H9 (cell line): Measurements from ENCODE around the gene DDC. TPM values are rescaled to one million over a fixed set of nuclear protein-coding genes. Genes with fewer than 3 reads are reported as not detected.
"Not testable (repeated sequence)": the region's sequence is repeated elsewhere in the genome, so short reads cannot be mapped to it uniquely, and the experiment has no call there.

Source experiments
- DNase-seq: peaks from one replicate; pipeline ENCODE4 v3.0.0-alpha.2; 2017
- H2AFZ ChIP-seq: one replicate; pipeline ENCODE4 v1.6.1; 2013; ENCODE audit warnings: mild to moderate bottlenecking, low read length, control low read depth, moderate library complexity
- H2AK5ac ChIP-seq: 2 replicates; pipeline ENCODE4 v1.6.1; 2013; ENCODE audit warnings: low read length, control low read depth, mixed read lengths; ENCODE audit not compliant: insufficient read length
- H2BK120ac ChIP-seq: one replicate; pipeline ENCODE4 v1.6.1; 2013; ENCODE audit warnings: low read depth, mild to moderate bottlenecking, low read length, control low read depth, inconsistent platforms; ENCODE audit not compliant: poor library complexity, severe bottlenecking
- H2BK12ac ChIP-seq: 2 replicates; pipeline ENCODE4 v1.6.1; 2013; ENCODE audit warnings: low read length, control low read depth, mixed read lengths, low read depth; ENCODE audit not compliant: insufficient read length
- H2BK15ac ChIP-seq: 2 replicates; pipeline ENCODE4 v1.6.1; 2013; ENCODE audit warnings: low read depth, low read length, control low read depth
- H2BK20ac ChIP-seq: one replicate; pipeline ENCODE4 v1.6.1; 2013; ENCODE audit warnings: low read depth, mild to moderate bottlenecking, low read length, control low read depth, inconsistent platforms; ENCODE audit not compliant: poor library complexity, severe bottlenecking
- H2BK5ac ChIP-seq: 2 replicates; pipeline ENCODE4 v1.6.1; 2013; ENCODE audit warnings: low read length, control low read depth, mixed read lengths; ENCODE audit not compliant: insufficient read length
- H3K14ac ChIP-seq: 2 replicates; pipeline ENCODE4 v1.6.1; 2013; ENCODE audit warnings: low read length, control low read depth; ENCODE audit not compliant: insufficient read depth
- H3K18ac ChIP-seq: 2 replicates; pipeline ENCODE4 v1.6.1; 2013; ENCODE audit warnings: low read depth, mild to moderate bottlenecking, mixed read lengths, low read length, control low read depth; ENCODE audit not compliant: insufficient read length
- H3K23ac ChIP-seq: 2 replicates; pipeline ENCODE4 v1.6.1; 2013; ENCODE audit warnings: low read length, control low read depth, mixed read lengths, low read depth; ENCODE audit not compliant: insufficient read length
- H3K23me2 ChIP-seq: 2 replicates; pipeline ENCODE4 v1.6.1; 2013; ENCODE audit warnings: low read depth, mild to moderate bottlenecking, mixed read lengths, low read length, control low read depth; ENCODE audit not compliant: insufficient read length, poor library complexity, severe bottlenecking
- H3K27ac ChIP-seq: 2 replicates; pipeline ENCODE4 v1.5.1; 2013; ENCODE audit warnings: low read length, control low read depth, mixed read lengths, low read depth; ENCODE audit not compliant: insufficient read length
- H3K27me3 ChIP-seq: 2 replicates; pipeline ENCODE4 v1.6.1; 2013; ENCODE audit warnings: low read length, control low read depth, inconsistent platforms; ENCODE audit not compliant: insufficient read depth
- H3K4ac ChIP-seq: 2 replicates; pipeline ENCODE4 v1.6.1; 2013; ENCODE audit warnings: low read depth, mild to moderate bottlenecking, control low read depth, inconsistent platforms, low read length, moderate library complexity
- H3K4me1 ChIP-seq: 2 replicates; pipeline ENCODE4 v1.6.1; 2013; ENCODE audit warnings: low read length, control low read depth, inconsistent platforms; ENCODE audit not compliant: insufficient read depth
- H3K4me2 ChIP-seq: 2 replicates; pipeline ENCODE4 v1.6.1; 2013; ENCODE audit warnings: low read length, control low read depth, mixed read lengths; ENCODE audit not compliant: insufficient read length, insufficient read depth
- H3K56ac ChIP-seq: 2 replicates; pipeline ENCODE4 v1.6.1; 2013; ENCODE audit warnings: low read depth, mild to moderate bottlenecking, mixed read lengths, low read length, control low read depth; ENCODE audit not compliant: insufficient read length
- H3K79me1 ChIP-seq: 2 replicates; pipeline ENCODE4 v1.6.1; 2013; ENCODE audit warnings: low read depth, mild to moderate bottlenecking, moderate library complexity, low read length, control low read depth, inconsistent platforms; ENCODE audit not compliant: insufficient read depth, poor library complexity, severe bottlenecking
- H3K79me2 ChIP-seq: 2 replicates; pipeline ENCODE4 v1.6.1; 2013; ENCODE audit warnings: low read length, control low read depth, inconsistent platforms; ENCODE audit not compliant: insufficient read depth
- H3K9ac ChIP-seq: 2 replicates; pipeline ENCODE4 v1.6.1; 2013; ENCODE audit warnings: low read length, control low read depth, mixed read lengths; ENCODE audit not compliant: insufficient read length; ENCODE audit errors: extremely low read depth
- H3K9me3 ChIP-seq: one replicate; pipeline ENCODE4 v1.6.1; 2013; ENCODE audit warnings: low read depth, low read length, inconsistent platforms; ENCODE audit not compliant: control insufficient read depth
- H3T11ph ChIP-seq: one replicate; pipeline ENCODE4 v1.6.1; 2013; ENCODE audit warnings: mild to moderate bottlenecking, low read length, control low read depth, inconsistent platforms
- H4K20me1 ChIP-seq: one replicate; pipeline ENCODE4 v1.6.1; 2013; ENCODE audit not compliant: control insufficient read depth, insufficient read length, insufficient read depth
- H4K5ac ChIP-seq: 2 replicates; pipeline ENCODE4 v1.6.1; 2013; ENCODE audit warnings: low read depth, mild to moderate bottlenecking, mixed read lengths, low read length, control low read depth; ENCODE audit not compliant: insufficient read length
- H4K8ac ChIP-seq: replicated peaks from 2 replicates; pipeline ENCODE4 v1.6.1; 2013; ENCODE audit warnings: low read length, control low read depth, mixed read lengths, low read depth; ENCODE audit not compliant: insufficient read length
- H4K91ac ChIP-seq: 2 replicates; pipeline ENCODE4 v1.6.1; 2013; ENCODE audit warnings: low read depth, mild to moderate bottlenecking, moderate library complexity, mixed read lengths, low read length, control low read depth; ENCODE audit not compliant: insufficient read length
- H3K27ac Mint-ChIP-seq, 3 experiments: 2 replicates in 2 of 3; 3 replicates in 1 of 3; pipeline ENCODE4 v1.8.0; 2020 to 2021; ENCODE audit warnings: mixed read lengths in 3 of 3, mild to moderate bottlenecking in 1 of 3, moderate library complexity in 1 of 3
- H3K27me3 Mint-ChIP-seq: 2 replicates; pipeline ENCODE4 v1.8.0; 2021; ENCODE audit warnings: low read depth, mild to moderate bottlenecking, moderate library complexity, mixed read lengths
- H3K36me3 Mint-ChIP-seq, 3 experiments: 2 replicates in 2 of 3; 3 replicates in 1 of 3; pipeline ENCODE4 v1.8.0; 2020 to 2021; ENCODE audit warnings: low read depth in 3 of 3, mixed read lengths in 3 of 3; ENCODE audit not compliant: insufficient read depth in 1 of 3
- H3K4me1 Mint-ChIP-seq, 2 experiments: 2 replicates each; pipeline ENCODE4 v1.8.0; 2020; ENCODE audit warnings: mixed read lengths in 2 of 2
- H3K4me3 Mint-ChIP-seq, 2 experiments: 2 replicates in 1 of 2; 3 replicates in 1 of 2; pipeline ENCODE4 v1.8.0; 2020 to 2021; ENCODE audit warnings: mild to moderate bottlenecking in 2 of 2, mixed read lengths in 2 of 2, moderate library complexity in 1 of 2
- H3K9me3 Mint-ChIP-seq, 2 experiments: 2 replicates in 1 of 2; 3 replicates in 1 of 2; pipeline ENCODE4 v1.8.0; 2020; ENCODE audit warnings: mild to moderate bottlenecking in 2 of 2, mixed read lengths in 2 of 2, moderate library complexity in 1 of 2
- WGBS: extraction: QIAGEN DNeasy Blood & Tissue Kit; methylation state at CpG from one replicate; pipeline ENCODE4 v1.1.7; 2013; ENCODE audit warnings: missing lambda C conversion rate, low lambda C conversion rate, mixed read lengths; ENCODE audit not compliant: insufficient read length; ENCODE audit errors: extremely low coverage; 5-methylcytosine and 5-hydroxymethylcytosine counted together
- total RNA-seq: library from RNA; stranded (reverse); gene quantifications from 2 replicates; pipeline ENCODE4 v1.2.1, GENCODE V29; 2021
- TF ChIP-seq, protein P1 (sequence below): fragments of 200-600 bp; sonication (generic); conservative IDR thresholded peaks from 3 replicates; pipeline ENCODE4 v1.8.0; 2021; ENCODE audit warnings: antibody characterized with exemption, mild to moderate bottlenecking

Gene DDC
- total RNA-seq, 1 experiment from 2014 or later, result not detected

DNA sequence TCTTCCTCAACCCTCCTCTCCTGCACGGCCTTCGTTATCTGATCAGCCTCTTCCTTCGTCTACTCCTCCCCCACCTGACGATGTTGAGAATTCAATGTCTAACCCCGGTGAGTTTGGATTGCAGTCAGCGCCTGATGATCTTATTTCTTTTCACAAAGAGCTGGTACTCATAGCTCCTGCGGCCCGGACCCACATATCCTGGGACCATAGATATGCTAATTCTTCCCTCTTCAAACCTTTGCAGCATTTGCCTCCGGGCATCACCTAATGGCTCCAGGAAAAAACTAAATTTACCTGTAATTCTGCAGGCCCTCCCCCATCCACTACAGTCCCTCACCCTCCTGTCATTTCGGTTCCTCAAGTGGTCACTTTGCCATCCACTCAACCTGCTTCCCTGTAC is 12.4 kb upstream of the DDC start:
- H3K27ac ChIP-seq, result no peak overlapping the region
- no CpG with 5 or more reads among the region's 10 CpGs for WGBS
- H4K5ac ChIP-seq, result no peak overlapping the region
- H2AK5ac ChIP-seq, result no peak overlapping the region
- H3K27ac Mint-ChIP-seq, result no peak overlapping the region
- H3K4me1 Mint-ChIP-seq, result peaks cover 6 to 7% of the 10 kb centered on the region in 2 experiments; a peak in 3 of 4 replicates
- peaks cover 35 to 45% of the 10 kb centered on the region in 2 experiments for H3K9me3 Mint-ChIP-seq
- H3K79me2 ChIP-seq, result no peaks in the 10 kb centered on the region
- H3K23ac ChIP-seq, result no peak overlapping the region
- TF ChIP-seq, protein P1, sequence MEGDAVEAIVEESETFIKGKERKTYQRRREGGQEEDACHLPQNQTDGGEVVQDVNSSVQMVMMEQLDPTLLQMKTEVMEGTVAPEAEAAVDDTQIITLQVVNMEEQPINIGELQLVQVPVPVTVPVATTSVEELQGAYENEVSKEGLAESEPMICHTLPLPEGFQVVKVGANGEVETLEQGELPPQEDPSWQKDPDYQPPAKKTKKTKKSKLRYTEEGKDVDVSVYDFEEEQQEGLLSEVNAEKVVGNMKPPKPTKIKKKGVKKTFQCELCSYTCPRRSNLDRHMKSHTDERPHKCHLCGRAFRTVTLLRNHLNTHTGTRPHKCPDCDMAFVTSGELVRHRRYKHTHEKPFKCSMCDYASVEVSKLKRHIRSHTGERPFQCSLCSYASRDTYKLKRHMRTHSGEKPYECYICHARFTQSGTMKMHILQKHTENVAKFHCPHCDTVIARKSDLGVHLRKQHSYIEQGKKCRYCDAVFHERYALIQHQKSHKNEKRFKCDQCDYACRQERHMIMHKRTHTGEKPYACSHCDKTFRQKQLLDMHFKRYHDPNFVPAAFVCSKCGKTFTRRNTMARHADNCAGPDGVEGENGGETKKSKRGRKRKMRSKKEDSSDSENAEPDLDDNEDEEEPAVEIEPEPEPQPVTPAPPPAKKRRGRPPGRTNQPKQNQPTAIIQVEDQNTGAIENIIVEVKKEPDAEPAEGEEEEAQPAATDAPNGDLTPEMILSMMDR, result no peak
- H2BK15ac ChIP-seq, result no peak overlapping the region
- H4K91ac ChIP-seq, result no peak overlapping the region
- H4K8ac ChIP-seq, result no peak overlapping the region
- no peak overlapping the region for H2BK120ac ChIP-seq
- H3K23me2 ChIP-seq, result no peaks in the 10 kb centered on the region
- no peak overlapping the region for H3T11ph ChIP-seq
- no peak overlapping the region for H2BK20ac ChIP-seq
- no peak overlapping the region for H3K9ac ChIP-seq
- H2AFZ ChIP-seq, result no peak overlapping the region
- no peak overlapping the region for H3K4me3 Mint-ChIP-seq
- H3K18ac ChIP-seq, result no peak overlapping the region
- H3K4me2 ChIP-seq, result no peak overlapping the region
- no peaks in the 10 kb centered on the region for H3K27me3 ChIP-seq
- H3K56ac ChIP-seq, result no peak overlapping the region
- H3K4ac ChIP-seq, result no peak overlapping the region
- H3K27me3 Mint-ChIP-seq, result peaks cover 7% of the 10 kb centered on the region
- H3K79me1 ChIP-seq, result no peaks in the 10 kb centered on the region
- no peak overlapping the region for H2BK12ac ChIP-seq
- no peak overlapping the region for H3K14ac ChIP-seq
- no peaks in the 10 kb centered on the region for H4K20me1 ChIP-seq
- no peak for DNase-seq
- peaks cover 20 to 27% (median 26%) of the 10 kb centered on the region in 3 experiments for H3K36me3 Mint-ChIP-seq
- no peaks in the 10 kb centered on the region for H3K4me1 ChIP-seq
- H3K9me3 ChIP-seq, result peaks cover 7% of the 10 kb centered on the region
- no peak overlapping the region for H2BK5ac ChIP-seq

DNA sequence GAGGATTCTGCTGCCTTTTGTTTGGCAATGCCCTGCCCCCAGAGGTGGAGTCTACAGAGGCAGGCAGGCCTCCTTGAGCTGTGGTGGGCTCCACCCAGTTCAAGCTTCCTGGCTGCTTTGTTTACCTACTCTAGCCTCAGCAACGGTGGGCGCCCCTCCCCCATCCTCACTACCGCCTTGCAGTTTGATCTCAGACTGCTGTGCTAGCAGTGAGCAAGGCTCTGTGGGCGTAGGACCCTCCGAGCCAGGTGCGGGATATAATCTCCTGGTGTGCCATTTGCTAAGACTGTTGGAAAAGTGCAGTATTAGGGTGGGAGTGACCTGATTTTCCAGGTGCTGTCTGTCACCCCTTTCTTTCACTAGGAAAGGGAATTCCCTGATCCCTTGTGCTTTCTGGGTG is 11.2 kb upstream of the DDC start:
- peaks cover 38 to 43% of the 10 kb centered on the region in 2 experiments for H3K9me3 Mint-ChIP-seq
- H2BK5ac ChIP-seq, H3K18ac ChIP-seq, H3K4me1 ChIP-seq, H3K27me3 ChIP-seq, H3K23me2 ChIP-seq, H3K4ac ChIP-seq, H3K4me1 Mint-ChIP-seq, H3K14ac ChIP-seq, H2BK20ac ChIP-seq, H3T11ph ChIP-seq, H3K56ac ChIP-seq, H3K27ac Mint-ChIP-seq, H3K4me2 ChIP-seq, H4K20me1 ChIP-seq, H3K4me3 Mint-ChIP-seq, H2BK15ac ChIP-seq, H3K9me3 ChIP-seq, H4K5ac ChIP-seq, H3K27me3 Mint-ChIP-seq, DNase-seq, H3K23ac ChIP-seq, H2BK12ac ChIP-seq, H2AFZ ChIP-seq, H3K9ac ChIP-seq, H3K79me2 ChIP-seq, H2AK5ac ChIP-seq, H3K79me1 ChIP-seq, H2BK120ac ChIP-seq, H3K27ac ChIP-seq, H4K91ac ChIP-seq, H4K8ac ChIP-seq: not testable (repeated sequence)
- WGBS, result no CpG with 5 or more reads among the region's 6 CpGs
- H3K36me3 Mint-ChIP-seq, result peaks cover 20 to 29% (median 23%) of the 10 kb centered on the region in 3 experiments
